Prostate gland (tissue), 2 donors: ENCODE results near the gene FADS2. TPM values are rescaled to one million over a fixed set of nuclear protein-coding genes. Genes with fewer than 3 reads are reported as not detected.

Experiments used
- DNase-seq: peaks from one replicate; pipeline ENCODE4 v3.0.0-alpha.2; 2019; ENCODE audit warnings: low spot score
- H3K27ac ChIP-seq, 2 donors: fragments of 200-600 bp; sonication (generic); 2 replicates each; pipeline ENCODE4 v1.5.1; 2017 to 2019
- H3K27me3 ChIP-seq: fragments of 200-600 bp; sonication (generic); replicated peaks from 2 replicates; pipeline ENCODE4 v1.5.1; 2019; ENCODE audit not compliant: insufficient read depth
- H3K36me3 ChIP-seq, 2 donors: fragments of 200-600 bp; sonication (generic); 1 replicate in 1 of 2; 2 replicates in 1 of 2; pipeline versions ENCODE4 v1.5.1 to v1.8.1; 2017 to 2019
- H3K4me1 ChIP-seq: fragments of 200-600 bp; sonication (generic); replicated peaks from 2 replicates; pipeline ENCODE4 v1.5.1; 2019
- H3K4me3 ChIP-seq, 2 donors: fragments of 200-600 bp; sonication (generic); 2 replicates each; pipeline ENCODE4 v1.5.1; 2017 to 2019
- H3K9me3 ChIP-seq: fragments of 200-600 bp; sonication (generic); 2 replicates; pipeline ENCODE4 v1.5.1; 2017
- POLR2A ChIP-seq: fragments of 450-650 bp; IDR thresholded peaks from one replicate; pipeline ENCODE4 v1.6.1; 2016; ENCODE audit warnings: antibody characterized with exemption, mild to moderate bottlenecking
- POLR2AphosphoS5 ChIP-seq: sonication (generic); formaldehyde crosslinking; IDR thresholded peaks from one replicate; pipeline ENCODE4 v1.6.1; 2017; ENCODE audit warnings: antibody characterized with exemption
- WGBS: methylation state at CpG from one replicate; pipeline ENCODE4 v1.1.5; 2018; 5-methylcytosine and 5-hydroxymethylcytosine counted together
- intact Hi-C: fragments of 100-400 bp; cut with DNase I; formaldehyde crosslinking; loops from one replicate; pipeline ENCODE4 v1.14.2; 2022
- total RNA-seq, 2 donors: library from RNA; depleted of rRNA; stranded (reverse); fragments of >200 nt; gene quantifications; one replicate each; pipeline ENCODE4 v1.1.0, GENCODE V29; 2016
- TF ChIP-seq, protein P1 (sequence below), 4 experiments: fragments of 200-600 bp in 2 of 4; fragments of 450-650 bp in 2 of 4; sonication (generic) in 2 of 4; IDR thresholded peaks; 1 replicate in 3 of 4; 2 replicates in 1 of 4; pipeline ENCODE4 v1.5.1; 2016 to 2019; ENCODE audit warnings: antibody characterized with exemption in 4 of 4, mild to moderate bottlenecking in 2 of 4, moderate library complexity in 2 of 4

Gene FADS2
- total RNA-seq, 2 donors from 2014 or later: 67.5 to 213 TPM

DNA sequence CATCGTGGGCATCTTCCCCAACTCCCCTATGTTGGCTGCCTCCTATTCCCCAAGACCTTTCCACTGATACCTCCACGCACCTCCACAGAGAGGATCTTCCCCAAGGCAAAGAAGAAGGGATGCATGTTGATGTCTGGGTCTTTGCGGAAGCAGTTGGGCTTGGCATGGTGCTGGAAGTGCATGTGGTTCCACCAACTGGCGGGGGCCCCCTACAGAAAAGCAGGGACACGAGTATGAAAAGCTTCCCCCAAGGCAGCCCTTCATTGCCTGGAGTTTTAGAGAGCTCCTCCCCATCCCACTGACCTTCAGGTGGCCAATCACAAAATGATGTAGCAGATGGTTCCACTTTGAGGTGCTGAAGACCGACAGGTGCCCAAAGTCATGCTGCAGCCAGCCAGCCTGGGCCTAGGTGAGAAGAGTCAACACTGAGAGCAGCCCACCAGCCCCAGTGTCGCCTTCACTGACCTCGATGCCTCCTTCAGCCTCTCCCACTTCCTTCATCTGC lies 17.4 kb upstream of the FADS2 start:
- Histone ChIP-seq H3K36me3 (no peaks in the 10 kb centered on the region), H3K9me3 (no peaks in the 10 kb centered on the region), H3K27me3 (no peaks in the 10 kb centered on the region), H3K4me1 (no peaks in the 10 kb centered on the region), H3K4me3 (no peak overlapping the region), H3K27ac (no peak overlapping the region)
- DNase-seq: no peak
- intact Hi-C loops: no loop called here
- 94% methylated on average over 8 of the region's 8 CpGs for WGBS
- TF ChIP-seq, protein P1, sequence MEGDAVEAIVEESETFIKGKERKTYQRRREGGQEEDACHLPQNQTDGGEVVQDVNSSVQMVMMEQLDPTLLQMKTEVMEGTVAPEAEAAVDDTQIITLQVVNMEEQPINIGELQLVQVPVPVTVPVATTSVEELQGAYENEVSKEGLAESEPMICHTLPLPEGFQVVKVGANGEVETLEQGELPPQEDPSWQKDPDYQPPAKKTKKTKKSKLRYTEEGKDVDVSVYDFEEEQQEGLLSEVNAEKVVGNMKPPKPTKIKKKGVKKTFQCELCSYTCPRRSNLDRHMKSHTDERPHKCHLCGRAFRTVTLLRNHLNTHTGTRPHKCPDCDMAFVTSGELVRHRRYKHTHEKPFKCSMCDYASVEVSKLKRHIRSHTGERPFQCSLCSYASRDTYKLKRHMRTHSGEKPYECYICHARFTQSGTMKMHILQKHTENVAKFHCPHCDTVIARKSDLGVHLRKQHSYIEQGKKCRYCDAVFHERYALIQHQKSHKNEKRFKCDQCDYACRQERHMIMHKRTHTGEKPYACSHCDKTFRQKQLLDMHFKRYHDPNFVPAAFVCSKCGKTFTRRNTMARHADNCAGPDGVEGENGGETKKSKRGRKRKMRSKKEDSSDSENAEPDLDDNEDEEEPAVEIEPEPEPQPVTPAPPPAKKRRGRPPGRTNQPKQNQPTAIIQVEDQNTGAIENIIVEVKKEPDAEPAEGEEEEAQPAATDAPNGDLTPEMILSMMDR (IDR thresholded peaks at IDR 0.05): no peak
- no peak for TF ChIP-seq POLR2AphosphoS5

DNA sequence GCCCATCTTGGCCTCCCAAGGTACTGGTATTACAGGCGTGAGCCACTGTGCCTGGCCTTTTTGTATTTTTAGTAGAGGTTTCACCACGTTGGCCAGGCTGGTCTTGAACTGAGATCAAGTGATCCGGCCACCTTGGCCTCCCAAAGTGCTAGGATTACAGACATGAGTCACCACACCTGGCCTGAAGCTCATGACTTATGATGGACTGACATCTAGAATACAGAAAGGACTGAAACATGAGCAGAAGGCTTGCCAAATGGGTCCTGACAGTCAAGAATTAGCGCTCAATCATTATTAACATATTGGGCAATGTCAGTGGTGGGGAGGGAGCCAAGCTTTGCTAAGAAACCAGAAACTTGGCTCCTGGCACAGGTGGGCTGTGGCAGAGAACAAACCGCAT lies 16.3 kb upstream of the FADS2 start:
- no peaks in the 10 kb centered on the region for H3K36me3 ChIP-seq
- TF ChIP-seq POLR2AphosphoS5 (no peak), POLR2A (no peak)
- TF ChIP-seq, protein P1 (IDR thresholded peaks at IDR 0.05): no peak

DNA sequence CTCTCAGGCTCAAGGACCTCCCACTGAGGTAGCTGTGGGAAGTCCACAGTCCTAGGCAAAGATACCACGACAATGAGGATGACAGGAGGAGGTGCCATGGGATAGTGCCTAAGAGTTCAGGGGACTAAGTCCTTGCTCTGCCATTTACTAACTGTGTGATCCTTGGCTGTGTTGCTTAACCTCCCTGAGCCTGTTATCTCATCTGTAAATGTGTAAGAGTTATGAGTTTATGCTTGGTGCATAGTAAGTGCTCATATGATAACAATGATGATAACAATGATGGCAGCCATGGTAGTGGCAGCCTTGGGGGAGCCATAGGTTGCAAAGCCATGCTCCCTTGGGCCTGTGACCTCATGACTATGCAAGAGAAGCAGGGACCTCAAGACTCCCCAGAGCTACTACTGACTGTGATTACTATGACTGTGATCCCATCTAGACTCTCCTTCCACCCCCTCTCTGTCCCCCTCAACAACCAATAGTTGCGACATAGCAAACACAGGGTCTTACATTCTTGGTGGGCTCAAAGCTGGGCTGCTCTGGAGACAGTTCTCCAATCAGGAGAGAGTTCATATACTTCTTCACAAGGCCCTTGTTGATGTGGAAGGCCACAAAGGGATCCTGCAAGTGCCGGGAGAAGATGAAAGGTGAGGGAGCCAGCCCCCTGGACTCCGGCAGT lies 15.2 kb upstream of the FADS2 start:
- Histone ChIP-seq H3K9me3 (no peaks in the 10 kb centered on the region), H3K27me3 (no peaks in the 10 kb centered on the region), H3K27ac (no peak overlapping the region), H3K36me3 (no peaks in the 10 kb centered on the region), H3K4me1 (no peaks in the 10 kb centered on the region), H3K4me3 (no peak overlapping the region)
- 96% methylated on average over 4 of the region's 4 CpGs for WGBS
- TF ChIP-seq POLR2AphosphoS5 (no peak), POLR2A (no peak)
- TF ChIP-seq, protein P1 (IDR thresholded peaks at IDR 0.05): no peak
- intact Hi-C loops: no loop called here
- DNase-seq: no peak

More for the DNA sequence above, 16.3 kb upstream of the FADS2 start:
- H3K4me3 ChIP-seq: no peak overlapping the region
- no peaks in the 10 kb centered on the region for H3K4me1 ChIP-seq
- no peaks in the 10 kb centered on the region for H3K27me3 ChIP-seq
- DNase-seq: no peak
- no peak overlapping the region for H3K27ac ChIP-seq
- no peaks in the 10 kb centered on the region for H3K9me3 ChIP-seq
- WGBS: 91% methylated on average over 5 of the region's 5 CpGs
- intact Hi-C loops: no loop called here

DNA sequence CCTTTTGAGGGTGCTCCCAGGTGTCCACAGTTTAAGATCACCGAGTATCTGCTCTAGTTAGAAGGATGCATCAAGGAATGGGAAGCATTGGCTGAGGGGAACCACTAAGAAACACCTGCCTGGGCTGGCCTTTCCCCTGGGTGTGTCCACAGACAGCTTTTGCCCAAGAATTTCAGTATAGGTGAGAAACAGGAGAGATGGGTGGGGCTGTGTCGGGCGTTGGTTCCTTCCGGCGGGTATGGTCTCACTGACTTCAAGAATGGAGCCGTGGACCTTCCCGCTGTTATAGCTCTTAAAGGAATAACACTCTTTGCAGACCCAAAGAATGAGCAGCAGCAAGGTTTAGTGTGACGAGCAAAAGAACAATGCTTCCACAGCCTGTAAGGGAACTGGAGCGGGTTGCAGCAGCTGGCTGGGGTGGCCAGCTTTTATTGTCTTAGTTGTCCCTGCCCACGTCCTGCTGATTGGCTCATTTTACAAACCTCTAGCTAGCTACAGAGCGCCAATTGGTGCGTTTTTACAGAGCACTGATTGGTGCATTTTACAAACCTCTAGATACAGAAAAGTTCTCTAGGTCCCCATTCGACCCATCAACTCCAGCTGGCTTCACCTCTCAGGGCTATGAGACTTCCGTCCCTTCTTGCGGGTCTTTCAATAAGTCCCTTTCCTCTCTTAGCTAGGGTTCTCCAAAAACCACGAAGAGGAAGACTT lies 13.7 kb upstream of the FADS2 start:
- Histone ChIP-seq H3K4me3 (peak overlapping the region; percentile 60 to 66), H3K36me3 (no peaks in the 10 kb centered on the region), H3K4me1 (no peaks in the 10 kb centered on the region), H3K27ac (peak overlapping the region; percentile 87 to 94), H3K9me3 (no peaks in the 10 kb centered on the region), H3K27me3 (no peaks in the 10 kb centered on the region)
- intact Hi-C loops: no loop called here
- DNase-seq: no peak
- 82% methylated on average over 16 of the region's 16 CpGs for WGBS
- TF ChIP-seq POLR2AphosphoS5 (no peak), POLR2A (no peak)
- TF ChIP-seq, protein P1 (IDR thresholded peaks at IDR 0.05): no peak
